Breast epithelium (tissue), 4 donors: ENCODE results near the gene NUDC. TPM values are rescaled to one million over a fixed set of nuclear protein-coding genes. Genes with fewer than 3 reads are reported as not detected.

ENCODE experiments used
- DNase-seq, 2 donors: peaks; one replicate each; pipeline ENCODE4 v3.0.0-alpha.2; 2019; ENCODE audit warnings: low spot score in 2 of 2
- H3K27ac ChIP-seq, 2 donors: fragments of 200-600 bp; sonication (generic) in 1 of 2; one replicate each; pipeline ENCODE4 v1.5.1; 2016 to 2019; ENCODE audit warnings: mild to moderate bottlenecking in 1 of 2
- H3K27me3 ChIP-seq, 2 donors: fragments of 200-600 bp; sonication (generic) in 1 of 2; one replicate each; pipeline versions ENCODE4 v1.5.1 to v1.6.0; 2017 to 2019; ENCODE audit warnings: control low read depth in 1 of 2, mild to moderate bottlenecking in 1 of 2
- H3K36me3 ChIP-seq: fragments of 200-600 bp; one replicate; pipeline ENCODE4 v1.5.1; 2019
- H3K4me1 ChIP-seq, 2 donors: fragments of 200-600 bp; sonication (generic); one replicate each; pipeline ENCODE4 v1.5.1; 2016 to 2019; ENCODE audit warnings: control low read depth in 1 of 2
- H3K4me3 ChIP-seq, 3 donors: fragments of 200-600 bp; sonication (generic); 1 replicate in 2 of 3; 2 replicates in 1 of 3; pipeline ENCODE4 v1.5.1; 2016 to 2019; ENCODE audit warnings: mild to moderate bottlenecking in 3 of 3, moderate library complexity in 2 of 3
- H3K9me3 ChIP-seq, 2 donors: fragments of 200-600 bp; sonication (generic) in 1 of 2; one replicate each; pipeline ENCODE4 v1.5.1; 2016 to 2019; ENCODE audit warnings: control low read depth in 1 of 2
- POLR2A ChIP-seq: fragments of 450-650 bp; IDR thresholded peaks from one replicate; pipeline ENCODE4 v1.6.1; 2016; ENCODE audit warnings: antibody characterized with exemption, mild to moderate bottlenecking, moderate library complexity
- POLR2AphosphoS5 ChIP-seq, 3 donors: sonication (generic); formaldehyde crosslinking; IDR thresholded peaks; one replicate each; pipeline ENCODE4 v1.6.1; 2017; ENCODE audit warnings: antibody characterized with exemption in 3 of 3
- intact Hi-C: fragments of 100-400 bp; cut with DNase I; formaldehyde crosslinking; loops from one replicate; pipeline ENCODE4 v1.15.1; 2023; ENCODE audit warnings: low total_unique reads
- total RNA-seq, 3 donors: library from RNA; depleted of rRNA; stranded (reverse); fragments of >200 nt; gene quantifications; one replicate each; pipeline ENCODE4 v1.1.0, GENCODE V29; 2016
- TF ChIP-seq, protein P1 (sequence below), 3 donors: fragments of 450-650 bp; IDR thresholded peaks; one replicate each; pipeline ENCODE4 v1.5.1; 2016 to 2017; ENCODE audit warnings: antibody characterized with exemption in 3 of 3, mild to moderate bottlenecking in 3 of 3, moderate library complexity in 3 of 3

NUDC gene
- total RNA-seq, 3 donors from 2014 or later = 47.9 to 51.5 (median 49.4) TPM

DNA sequence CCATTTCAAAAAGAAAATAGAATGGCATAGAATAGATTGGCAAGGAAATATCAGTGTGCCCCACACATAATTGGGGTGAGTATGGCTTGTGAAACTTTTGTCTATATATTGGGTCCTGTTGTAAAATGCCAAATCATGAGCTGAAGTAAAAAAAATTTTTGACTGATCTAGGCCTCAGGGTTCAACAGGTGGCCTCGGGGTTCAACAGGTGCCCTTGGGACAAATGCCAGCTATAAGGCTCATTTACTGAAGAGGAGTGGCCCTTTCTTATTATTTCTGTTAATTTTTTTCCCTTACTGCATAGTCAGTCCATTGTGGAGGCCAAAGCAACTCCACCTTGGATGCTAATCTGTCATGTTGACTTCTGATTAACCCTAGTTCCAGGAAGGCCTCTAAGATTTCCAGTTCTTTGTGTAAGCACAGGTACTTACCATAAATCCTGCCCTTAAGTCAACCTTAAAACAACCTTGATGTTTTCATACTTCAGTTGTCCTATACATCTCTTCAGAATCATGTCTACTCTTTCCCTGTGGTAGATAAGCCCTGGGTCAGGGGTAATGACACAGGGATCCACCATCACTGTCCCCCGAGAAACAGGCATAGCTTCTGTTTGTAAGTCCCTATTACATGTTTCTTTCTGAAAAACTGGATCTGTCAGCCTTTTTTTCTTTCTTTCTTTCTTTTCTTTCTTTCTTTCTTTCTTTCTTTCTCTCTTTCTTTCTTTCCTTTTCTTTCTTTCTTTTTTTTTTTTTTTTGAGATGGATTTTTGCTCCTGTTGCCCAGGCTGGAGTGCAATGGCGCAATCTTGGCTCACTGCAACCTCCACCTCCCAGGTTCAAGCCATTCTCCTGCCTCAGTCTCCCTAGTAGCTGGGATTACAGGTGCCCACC is 55.3 kb downstream of the NUDC start:
- TF ChIP-seq POLR2AphosphoS5 (IDR thresholded peaks at IDR 0.05) (no peak), POLR2A (no peak)
- TF ChIP-seq, protein P1, sequence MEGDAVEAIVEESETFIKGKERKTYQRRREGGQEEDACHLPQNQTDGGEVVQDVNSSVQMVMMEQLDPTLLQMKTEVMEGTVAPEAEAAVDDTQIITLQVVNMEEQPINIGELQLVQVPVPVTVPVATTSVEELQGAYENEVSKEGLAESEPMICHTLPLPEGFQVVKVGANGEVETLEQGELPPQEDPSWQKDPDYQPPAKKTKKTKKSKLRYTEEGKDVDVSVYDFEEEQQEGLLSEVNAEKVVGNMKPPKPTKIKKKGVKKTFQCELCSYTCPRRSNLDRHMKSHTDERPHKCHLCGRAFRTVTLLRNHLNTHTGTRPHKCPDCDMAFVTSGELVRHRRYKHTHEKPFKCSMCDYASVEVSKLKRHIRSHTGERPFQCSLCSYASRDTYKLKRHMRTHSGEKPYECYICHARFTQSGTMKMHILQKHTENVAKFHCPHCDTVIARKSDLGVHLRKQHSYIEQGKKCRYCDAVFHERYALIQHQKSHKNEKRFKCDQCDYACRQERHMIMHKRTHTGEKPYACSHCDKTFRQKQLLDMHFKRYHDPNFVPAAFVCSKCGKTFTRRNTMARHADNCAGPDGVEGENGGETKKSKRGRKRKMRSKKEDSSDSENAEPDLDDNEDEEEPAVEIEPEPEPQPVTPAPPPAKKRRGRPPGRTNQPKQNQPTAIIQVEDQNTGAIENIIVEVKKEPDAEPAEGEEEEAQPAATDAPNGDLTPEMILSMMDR (IDR thresholded peaks at IDR 0.05) = no peak
- Histone ChIP-seq H3K4me1 (no peaks in the 10 kb centered on the region), H3K27ac (no peak overlapping the region), H3K36me3 (no peaks in the 10 kb centered on the region), H3K27me3 (no peaks in the 10 kb centered on the region), H3K9me3 (no peaks in the 10 kb centered on the region), H3K4me3 (no peak overlapping the region)
- DNase-seq = no peak
- intact Hi-C loops = no loop called here

DNA sequence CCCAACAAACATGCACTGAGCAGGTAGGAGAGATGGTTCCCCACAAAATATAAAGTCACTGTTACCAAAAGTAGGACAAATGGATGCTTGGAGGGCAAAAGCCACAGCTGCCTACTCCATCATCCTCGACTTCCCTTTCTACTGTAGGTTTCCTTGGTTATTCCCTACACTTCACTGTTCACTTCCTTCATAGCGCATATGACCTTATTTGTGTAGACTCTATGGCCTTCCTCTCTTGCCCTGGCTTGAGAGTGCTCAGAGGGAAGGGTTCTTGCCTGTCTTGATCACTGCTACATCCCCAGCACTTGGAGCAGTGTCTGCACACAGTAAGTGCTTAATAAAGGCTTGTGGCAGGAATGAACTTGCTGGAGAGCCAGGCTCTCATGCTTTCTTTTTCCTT is 57.4 kb downstream of the NUDC start:
- H3K4me3 ChIP-seq = no peak overlapping the region
- no peaks in the 10 kb centered on the region for H3K4me1 ChIP-seq
- no peaks in the 10 kb centered on the region for H3K27me3 ChIP-seq
- intact Hi-C loops = no loop called here
- no peaks in the 10 kb centered on the region for H3K36me3 ChIP-seq
- no peaks in the 10 kb centered on the region for H3K9me3 ChIP-seq
- H3K27ac ChIP-seq = no peak overlapping the region
- TF ChIP-seq, protein P1 (IDR thresholded peaks at IDR 0.05) = no peak
- TF ChIP-seq POLR2AphosphoS5 (IDR thresholded peaks at IDR 0.05) (no peak), POLR2A (no peak)
- DNase-seq = no peak

DNA sequence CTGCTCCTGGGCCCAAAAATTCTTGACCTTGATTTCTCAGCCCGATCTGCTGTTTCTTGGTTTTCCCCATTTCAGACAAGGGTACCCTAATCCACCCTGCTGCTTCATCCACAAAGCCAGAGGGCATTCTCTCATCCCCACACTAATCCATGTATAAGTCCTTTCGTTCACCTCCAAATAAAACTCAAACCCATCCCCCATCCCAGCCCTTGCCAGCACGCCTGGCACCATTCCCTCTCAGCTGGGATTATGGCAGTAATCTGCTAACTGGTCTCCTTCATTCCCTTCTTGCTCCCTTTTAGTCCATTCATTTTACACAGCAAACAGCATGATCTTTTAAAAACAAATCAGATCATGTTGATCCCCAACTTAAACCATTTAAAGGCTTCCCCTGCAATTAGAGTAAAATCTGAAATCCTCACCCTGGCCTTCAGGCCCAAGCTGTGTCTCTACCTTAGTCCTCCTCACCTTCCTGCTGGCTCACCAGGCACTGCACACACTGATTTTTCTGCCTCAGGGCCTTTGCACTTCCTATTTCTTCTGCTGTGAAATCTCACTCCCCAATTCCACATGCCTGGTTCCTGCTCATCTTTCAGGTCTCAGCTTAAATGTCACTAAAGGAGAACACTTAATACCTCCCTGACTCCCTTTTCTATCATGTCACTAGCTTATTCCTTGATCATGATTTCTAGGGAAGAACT is 59.8 kb downstream of the NUDC start:
- Histone ChIP-seq H3K9me3 (no peaks in the 10 kb centered on the region), H3K27me3 (no peaks in the 10 kb centered on the region), H3K27ac (no peak overlapping the region), H3K36me3 (no peaks in the 10 kb centered on the region), H3K4me1 (no peaks in the 10 kb centered on the region), H3K4me3 (no peak overlapping the region)
- DNase-seq = no peak
- intact Hi-C loops = no loop called here
- TF ChIP-seq POLR2A = no peak
- TF ChIP-seq POLR2AphosphoS5 (IDR thresholded peaks at IDR 0.05) = no peak
- TF ChIP-seq, protein P1 (IDR thresholded peaks at IDR 0.05) = no peak

DNA sequence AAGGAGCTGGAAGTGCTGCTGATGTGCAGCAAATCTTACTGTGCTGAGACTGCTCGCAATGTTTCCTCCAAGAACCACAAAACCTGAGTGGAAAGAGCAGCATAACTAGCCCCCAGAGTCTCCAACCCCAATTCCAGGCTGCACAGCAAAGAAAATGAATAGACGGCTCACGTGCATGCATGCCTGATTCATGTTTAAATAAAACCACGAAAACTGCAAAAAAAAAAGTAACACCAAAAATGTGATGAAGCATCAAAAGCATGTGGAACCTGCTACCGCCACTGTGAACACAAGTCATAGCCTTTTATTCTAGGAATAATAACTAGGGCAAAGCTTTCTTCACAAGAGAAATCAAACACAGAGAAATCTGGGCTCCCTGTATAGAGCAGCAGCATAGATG is 62.3 kb downstream of the NUDC start:
- no peaks in the 10 kb centered on the region for H3K36me3 ChIP-seq
- no peaks in the 10 kb centered on the region for H3K27me3 ChIP-seq
- no peaks in the 10 kb centered on the region for H3K9me3 ChIP-seq
- no peak overlapping the region for H3K27ac ChIP-seq
- intact Hi-C loops = no loop called here
- DNase-seq = no peak
- no peaks in the 10 kb centered on the region for H3K4me1 ChIP-seq
- H3K4me3 ChIP-seq = no peak overlapping the region
- TF ChIP-seq POLR2AphosphoS5 (IDR thresholded peaks at IDR 0.05) (no peak), POLR2A (no peak)
- TF ChIP-seq, protein P1 (IDR thresholded peaks at IDR 0.05) = no peak

DNA sequence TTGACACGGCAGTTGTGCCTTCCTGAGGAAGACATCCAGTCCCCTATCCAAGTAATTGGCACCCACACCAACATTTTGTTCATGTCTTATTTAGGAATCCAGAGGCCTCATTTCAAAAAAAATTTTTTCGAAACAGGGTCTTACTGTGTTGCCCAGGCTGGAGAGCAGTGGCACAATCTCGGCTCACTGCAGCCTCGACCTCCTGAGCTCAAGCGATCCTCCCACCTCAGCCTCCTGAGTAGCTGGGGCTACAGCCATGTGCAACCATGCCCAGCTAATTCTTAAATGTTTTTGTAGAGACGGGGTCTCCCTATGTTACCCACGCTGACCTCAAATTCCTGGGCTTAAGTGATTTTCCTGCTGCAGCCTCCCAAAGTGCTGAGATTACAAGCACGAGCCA is 62.7 kb downstream of the NUDC start:
- intact Hi-C loops = no loop called here

More for the DNA sequence above, 62.7 kb downstream of the NUDC start:
- H3K4me3 ChIP-seq = no peak overlapping the region
- no peaks in the 10 kb centered on the region for H3K27me3 ChIP-seq
- no peak overlapping the region for H3K27ac ChIP-seq
- H3K36me3 ChIP-seq = no peaks in the 10 kb centered on the region
- DNase-seq = no peak
- TF ChIP-seq POLR2A = no peak
- TF ChIP-seq POLR2AphosphoS5 (IDR thresholded peaks at IDR 0.05) = no peak
- TF ChIP-seq, protein P1 (IDR thresholded peaks at IDR 0.05) = no peak
- H3K9me3 ChIP-seq = no peaks in the 10 kb centered on the region
- no peaks in the 10 kb centered on the region for H3K4me1 ChIP-seq
